NCI-H2227 (cell line): Measurements from ENCODE around the gene RALB.

Experiments used
- DNase-seq: peaks from one replicate; lab custom pipeline; 2025; ENCODE audit not compliant: unreplicated experiment; lab: John Stamatoyannopoulos, UW

RALB gene

DNA sequence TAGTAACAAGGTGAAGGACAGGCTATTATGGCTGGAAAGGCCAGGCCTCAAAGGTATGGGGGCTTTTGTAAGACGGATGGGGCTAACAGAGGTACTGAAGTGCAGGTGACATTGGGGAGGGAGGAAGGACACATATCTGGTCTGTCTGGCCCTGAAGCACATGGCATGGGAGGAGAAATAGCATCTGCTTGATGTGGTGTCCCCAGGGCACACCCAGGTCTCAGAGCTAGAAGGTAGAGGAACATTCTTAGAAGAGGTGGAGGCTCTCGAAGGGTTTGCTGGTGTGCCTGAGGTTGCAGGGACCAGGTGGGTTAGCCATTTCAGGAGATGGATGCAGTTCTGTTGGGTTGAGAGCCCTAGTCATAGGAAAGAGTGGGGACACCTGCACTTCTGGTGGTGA is 9.5 kb downstream of the RALB start:
- no peak for DNase-seq

DNA sequence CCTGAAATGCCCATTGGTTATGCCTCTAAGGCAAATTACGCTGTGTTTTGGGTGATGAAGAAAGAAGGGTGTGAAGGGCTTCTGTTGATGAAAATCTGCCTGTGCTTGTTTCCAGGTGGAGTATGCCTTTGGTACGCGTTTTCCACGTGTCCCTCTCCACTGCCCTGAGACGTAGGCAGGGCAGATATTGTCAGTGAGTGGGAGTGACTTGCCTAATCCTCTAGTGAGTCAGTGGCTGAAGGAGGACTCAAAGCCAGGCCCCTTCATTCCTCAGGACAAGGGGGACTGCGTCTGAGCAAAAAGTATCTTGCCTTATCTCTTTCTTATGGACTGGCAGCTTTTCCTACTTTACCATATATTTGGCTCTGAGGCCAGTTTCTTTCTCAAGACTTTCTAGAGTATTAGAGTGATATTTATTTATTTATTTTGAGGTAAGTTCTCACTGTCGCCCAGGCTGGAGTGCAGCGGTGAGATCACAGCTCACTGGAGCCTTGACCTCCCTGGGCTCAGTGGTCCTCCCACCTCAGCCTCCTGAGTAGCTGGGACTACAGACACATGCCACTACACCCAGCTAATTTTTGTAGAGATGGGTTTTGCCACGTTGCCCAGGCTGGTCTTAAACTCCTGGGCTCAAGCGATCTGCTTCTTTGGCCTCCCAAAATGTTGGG is 10.2 kb downstream of the RALB start:
- no peak for DNase-seq

DNA sequence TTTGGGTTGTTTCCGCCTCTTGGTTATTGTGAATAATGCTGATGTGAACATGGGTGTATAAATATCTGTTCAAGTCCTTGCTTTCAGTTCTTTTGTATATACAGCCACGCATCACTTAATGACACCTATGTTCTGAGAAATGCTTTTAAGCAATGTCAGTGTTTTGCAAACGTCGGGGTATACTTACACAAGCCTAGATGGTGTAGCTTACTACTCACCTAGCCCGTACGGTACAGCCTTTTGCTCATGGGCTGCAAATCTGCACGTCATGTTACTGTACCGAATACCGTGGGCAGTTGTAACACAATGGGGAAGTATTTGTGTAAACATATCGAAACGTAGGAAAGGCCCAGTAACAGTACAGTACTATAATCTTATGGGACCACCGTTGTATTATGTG is 12.4 kb downstream of the RALB start:
- no peak for DNase-seq

DNA sequence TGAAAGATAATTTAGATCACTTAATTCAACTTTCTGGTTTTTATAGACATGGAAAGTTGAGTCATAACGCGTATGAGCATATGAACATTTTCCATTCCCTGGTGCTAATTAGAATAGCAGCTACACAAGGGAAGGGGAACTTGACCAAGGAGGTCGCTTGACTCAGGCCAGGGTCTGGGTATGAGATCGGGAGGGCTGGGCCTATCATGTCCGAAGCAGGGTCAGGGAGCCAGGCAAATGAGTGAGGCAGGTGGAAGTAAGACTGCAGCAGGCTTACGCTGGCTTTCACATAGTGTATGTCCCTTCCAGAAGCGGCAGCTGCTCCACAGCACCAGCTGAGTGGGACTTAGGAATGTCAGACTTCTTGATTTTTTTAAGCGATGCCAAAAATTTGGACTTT is 14.7 kb downstream of the RALB start:
- DNase-seq = no peak

DNA sequence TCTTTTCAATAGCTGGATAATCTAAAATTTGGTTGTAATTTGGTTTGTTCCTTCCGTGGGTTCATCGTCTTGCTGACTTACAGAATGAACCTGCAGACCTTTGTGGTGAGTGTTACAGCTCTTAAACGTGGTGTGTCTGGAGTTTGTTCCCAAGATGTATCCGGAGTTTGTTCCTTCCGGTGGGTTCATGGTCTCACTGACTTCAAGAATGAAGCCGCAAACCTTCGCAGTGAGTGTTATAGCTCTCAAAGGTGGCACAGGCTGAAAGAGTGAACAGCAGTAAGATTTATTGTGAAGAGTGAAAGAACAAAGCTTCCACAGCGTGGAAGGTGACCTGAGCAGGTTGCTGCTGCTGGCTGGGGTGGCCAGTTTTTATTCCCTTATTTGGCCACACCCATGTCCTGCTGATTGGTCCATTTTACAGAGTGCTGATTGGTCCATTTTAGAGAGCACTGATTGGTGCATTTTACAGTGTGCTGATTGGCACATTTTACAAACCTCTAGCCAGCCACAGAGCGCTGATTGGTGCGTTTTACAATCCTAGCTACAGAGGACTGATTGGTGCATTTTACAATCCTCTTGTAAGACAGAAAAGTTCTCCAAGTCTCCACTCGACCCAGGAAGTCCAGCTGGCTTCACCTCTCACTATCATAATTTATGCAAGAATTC is 16.6 kb downstream of the RALB start:
- DNase-seq = no peak

DNA sequence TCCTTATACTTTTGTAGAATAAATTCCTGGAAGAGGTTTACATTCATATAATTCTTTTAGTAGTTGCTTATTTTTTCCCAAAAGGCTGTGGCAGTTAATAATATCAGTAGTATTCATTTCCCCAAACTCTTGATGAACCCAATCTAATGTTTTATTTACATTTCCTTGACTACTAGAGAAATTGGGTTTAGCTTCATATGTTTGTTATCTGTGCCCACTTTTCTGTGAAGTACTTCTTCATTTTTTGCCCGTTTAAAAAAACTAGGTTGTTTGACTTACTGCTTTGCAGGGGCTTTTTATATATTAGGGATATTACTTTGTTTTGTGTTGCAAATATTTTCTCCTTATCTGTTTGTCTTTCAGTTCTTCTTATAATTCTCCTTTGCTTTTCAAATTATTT is 17.2 kb downstream of the RALB start:
- no peak for DNase-seq

DNA sequence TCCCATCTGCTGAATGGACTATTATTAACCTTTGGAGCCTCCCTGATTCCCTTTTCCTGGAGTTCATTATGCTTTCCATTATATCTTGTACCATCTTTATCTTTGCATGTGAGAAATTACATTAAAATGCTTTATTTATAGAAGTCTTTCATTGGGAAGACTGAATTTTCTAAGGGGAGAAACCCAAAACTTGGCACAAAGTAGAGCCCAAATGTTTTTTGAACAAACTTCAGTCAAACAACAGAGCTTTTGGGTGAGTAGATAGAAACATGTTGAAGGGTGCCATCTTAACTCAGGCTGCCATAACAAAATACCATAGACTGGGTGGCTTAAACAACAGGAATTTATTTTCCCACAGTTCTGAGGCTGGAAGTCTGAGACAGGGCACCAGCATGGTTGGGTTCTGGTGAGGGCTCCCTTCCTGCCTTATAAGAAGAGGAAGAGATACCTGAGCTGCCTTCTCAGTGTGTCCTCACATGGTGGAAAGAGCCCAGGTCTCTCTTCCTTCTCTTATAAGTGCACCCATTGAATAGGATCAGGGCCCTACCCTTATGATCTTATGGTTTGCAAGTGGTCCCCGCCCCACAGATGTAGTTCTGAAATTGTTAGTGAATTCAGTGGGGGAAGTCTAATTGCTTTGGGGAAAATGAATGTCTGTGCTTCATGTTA is 19.2 kb downstream of the RALB start:
- DNase-seq = no peak

DNA sequence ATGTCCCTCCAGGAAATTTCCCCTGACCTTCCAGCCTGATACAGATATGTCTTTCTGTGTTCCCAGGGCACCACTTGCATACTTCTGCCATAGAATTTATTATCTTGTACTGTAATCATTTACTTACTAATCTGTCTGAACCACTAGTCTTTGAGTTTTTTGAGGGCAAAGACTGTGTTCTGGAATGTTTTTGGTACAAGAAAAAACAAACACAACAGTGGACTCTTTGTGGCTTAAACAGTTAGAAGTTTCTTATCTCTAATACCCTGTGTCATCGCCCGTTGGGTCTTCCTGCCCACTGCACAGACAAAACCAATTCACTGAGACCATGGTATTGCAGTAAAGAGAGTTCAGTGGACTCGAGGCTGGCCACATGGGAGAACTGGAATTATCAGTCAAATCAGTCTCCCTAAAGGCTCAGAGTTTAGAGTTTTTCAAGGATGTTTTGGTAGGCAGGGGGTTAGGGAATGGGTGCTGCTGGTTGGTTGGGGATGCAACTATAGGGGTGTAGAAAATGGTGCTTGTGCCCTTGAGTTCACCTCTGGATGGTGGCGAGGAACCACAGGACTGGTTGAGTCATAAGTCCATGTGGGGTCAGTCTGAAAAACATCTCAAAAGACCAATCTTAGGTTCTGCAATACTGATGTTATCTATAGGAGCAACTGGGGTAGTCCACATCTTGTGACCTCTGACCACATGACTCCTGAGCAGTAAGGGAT is 20.3 kb downstream of the RALB start:
- DNase-seq = no peak

DNA sequence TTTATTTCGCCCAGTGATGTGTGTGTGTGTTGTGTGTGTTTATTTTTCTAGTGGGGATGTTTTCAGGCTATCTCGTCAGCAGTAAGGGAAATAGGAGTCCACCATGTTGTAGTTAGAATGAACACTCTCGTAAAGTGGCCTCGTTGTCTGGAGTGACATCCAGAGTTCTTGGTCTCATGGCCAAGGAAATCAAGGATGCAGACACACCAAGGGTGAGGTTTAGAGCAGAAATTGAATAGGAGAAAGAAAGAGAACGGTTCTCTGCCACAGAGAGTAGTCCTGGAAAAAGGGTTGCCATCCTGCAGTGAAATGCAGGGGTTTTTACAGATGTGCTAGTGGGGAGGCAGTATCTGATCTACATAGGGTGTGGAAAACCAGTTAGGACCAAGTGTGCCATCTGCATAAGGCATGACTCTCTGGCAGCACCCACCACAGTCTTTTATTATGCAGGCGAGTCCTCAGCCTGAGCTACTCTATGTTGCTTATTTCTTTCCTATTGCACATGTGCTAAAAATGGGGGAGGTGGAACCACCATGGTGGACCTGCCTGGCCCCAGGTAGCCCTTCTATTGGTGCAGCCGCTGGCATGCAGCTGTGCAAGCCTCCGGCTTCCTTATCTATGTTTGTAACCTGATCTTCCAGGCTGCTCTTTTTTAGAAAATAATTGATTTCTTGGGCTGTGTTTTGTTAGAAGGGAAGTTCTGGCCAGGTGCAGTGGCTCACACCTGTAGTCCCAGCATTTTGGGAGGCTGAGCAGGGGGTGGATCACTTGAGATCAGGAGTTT is 23.2 kb downstream of the RALB start:
- DNase-seq = no peak

DNA sequence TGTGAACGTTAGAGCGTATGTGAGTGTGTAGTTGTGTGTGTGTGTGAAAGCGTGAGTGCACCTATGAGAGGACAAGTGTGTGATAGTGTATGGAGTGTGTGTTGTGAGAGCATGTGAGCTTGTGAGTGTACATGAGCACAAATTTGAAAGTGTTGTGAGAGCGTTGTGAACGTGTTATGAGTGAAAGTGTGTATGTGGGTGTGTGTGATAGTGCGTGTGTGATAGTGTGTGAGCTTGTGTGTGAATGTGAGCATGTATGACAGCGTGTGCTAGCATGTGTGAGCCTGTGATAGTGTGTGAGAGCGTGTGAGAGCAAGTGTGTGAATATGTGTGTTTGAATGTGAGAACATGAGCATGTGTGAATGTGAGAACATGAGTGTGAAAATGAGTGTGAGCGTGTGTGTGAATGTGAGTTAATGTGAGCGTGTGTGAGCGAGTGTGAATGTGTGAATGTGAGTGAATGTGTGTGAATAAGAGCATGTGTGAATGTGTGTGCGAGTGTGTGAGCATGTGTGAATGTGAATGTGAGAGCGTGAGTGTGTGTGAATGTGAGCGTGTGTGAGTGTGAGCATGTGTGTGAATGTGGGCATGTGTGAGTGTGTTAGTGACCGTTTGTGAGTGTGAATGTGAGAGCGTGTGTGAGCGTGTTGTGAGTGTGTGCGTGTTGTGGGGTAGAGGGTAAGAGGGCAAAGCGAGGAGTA is 25.0 kb downstream of the RALB start:
- no peak for DNase-seq

DNA sequence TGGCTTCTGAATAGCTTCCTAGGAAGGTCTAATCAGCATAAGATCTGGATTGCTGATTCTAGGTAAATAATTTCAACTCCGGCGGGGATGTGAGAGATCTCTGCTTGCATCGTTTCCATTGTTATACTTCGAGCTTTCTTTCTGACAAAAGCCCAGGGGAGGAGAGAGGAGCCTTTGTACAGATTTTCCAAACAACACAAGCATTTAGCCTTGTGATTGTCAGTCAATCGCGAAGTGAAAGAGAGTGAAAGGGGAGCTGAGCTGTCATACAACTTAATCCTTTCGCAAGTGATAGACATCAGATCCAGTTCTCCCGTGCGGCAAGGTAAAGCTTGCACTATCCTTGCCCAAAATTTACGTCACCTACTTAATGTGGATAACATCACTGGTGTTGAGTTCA is 26.2 kb downstream of the RALB start:
- DNase-seq = no peak

DNA sequence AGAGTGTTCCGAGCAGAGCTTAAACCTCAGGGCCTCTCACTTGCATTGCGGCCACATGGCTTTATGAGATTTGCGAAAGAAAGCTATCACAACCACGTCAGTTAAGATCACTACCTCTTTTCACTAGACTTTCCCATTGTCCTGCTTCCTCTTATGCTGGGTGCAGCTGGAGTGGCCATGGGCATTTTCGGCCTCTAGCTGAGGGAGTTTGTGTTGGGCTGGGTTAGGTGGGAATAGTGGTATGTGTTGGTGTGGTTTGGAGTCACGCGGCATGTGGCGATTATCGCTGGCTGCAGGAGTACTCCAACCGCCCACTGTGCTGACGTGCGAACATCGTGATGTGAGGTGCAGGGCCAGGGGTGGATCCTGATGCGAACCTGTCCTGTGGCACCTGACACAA is 27.1 kb downstream of the RALB start:
- no peak for DNase-seq

DNA sequence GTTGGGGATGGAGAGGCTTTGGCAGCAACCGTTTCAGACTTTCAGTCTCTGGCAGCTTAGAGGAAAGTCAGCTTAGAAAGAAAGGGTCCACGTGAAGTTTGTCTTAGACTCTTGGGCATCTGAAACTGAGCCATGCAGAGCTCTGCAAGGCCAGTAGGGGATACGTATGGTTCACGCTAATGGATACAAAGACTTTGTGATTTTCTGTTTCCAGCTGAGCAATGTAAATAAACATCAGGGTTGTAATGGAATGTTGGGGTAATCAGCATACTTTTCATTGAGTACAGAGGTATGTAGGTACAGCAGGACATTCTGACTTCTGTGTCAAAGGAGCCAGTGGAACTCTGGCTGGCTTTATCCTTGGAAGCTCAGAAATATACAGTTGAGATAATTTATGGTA is 31.0 kb downstream of the RALB start:
- DNase-seq = no peak

DNA sequence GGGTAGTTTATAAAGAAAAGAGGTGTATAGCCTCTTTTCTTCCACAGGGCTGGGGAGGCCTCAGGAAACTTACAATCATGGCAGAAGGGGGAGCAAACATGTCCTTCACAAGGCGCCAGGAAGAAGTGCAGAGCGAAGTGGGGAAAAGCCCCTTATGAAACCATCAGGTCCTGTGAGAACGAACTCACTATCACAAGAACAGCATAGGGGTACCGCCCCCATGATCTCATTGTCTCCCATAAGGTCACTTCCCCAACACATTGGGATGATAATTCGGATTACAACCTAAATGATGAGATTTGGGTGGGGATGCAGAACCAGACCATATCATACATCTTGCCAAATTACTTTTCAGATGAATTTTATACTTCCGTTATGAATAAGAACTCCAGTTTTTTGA is 32.4 kb downstream of the RALB start:
- DNase-seq = no peak

DNA sequence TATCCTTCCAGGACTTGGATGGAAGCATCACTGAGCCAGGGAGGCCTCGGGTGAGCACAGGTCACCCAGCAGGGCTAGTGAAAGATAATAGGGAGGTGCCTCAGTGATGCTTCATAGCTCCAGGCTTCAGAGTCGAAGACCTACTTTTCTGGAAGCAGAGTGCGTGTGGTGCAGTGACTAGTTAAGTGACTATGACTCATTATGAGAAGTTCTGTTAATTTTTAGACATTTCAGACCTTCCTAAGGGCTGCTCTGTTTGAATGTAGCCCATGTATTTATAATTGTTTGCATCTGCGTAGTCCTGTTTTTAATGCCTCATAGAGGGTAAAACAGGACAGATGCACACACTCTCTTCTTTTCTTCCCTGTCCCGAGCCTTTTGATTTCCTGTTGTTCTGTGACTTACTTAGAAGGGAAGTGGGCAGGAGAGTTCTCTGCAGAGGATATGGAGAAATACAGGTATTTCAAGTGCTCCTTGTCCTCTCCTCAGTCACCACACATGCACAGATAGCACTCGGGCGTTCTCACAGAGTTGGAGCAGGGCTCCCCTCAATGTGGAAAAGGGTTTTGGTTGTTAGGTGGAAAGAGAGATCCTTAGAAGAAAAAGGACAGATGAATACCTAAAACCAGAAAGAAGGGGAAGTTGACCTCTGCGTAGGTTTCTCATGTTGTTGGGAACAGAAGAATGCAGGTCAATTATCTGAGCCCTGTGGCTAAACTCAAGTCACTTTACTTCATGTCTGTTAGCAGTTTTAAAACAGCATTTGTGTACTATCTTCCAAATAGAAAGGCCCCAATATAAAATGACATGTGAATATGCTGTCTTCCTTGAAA is 34.7 kb downstream of the RALB start:
- no peak for DNase-seq

DNA sequence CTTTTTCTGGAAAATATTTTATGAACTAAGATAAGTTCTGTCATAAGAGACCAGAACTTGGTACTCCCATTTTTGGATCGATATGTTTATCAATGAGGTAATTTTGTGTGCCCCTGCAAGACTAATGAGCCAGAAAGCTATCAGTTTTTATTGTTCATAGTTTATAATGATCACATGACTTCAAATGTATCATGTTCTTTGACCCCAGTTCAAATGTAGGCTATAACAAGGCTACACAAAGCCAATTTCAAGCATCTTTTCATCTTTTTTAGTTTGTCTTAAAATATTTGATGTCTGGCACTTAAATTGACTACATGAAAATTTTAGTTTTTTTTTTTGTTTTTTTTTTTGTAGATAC is 35.3 kb downstream of the RALB start:
- DNase-seq = no peak

DNA sequence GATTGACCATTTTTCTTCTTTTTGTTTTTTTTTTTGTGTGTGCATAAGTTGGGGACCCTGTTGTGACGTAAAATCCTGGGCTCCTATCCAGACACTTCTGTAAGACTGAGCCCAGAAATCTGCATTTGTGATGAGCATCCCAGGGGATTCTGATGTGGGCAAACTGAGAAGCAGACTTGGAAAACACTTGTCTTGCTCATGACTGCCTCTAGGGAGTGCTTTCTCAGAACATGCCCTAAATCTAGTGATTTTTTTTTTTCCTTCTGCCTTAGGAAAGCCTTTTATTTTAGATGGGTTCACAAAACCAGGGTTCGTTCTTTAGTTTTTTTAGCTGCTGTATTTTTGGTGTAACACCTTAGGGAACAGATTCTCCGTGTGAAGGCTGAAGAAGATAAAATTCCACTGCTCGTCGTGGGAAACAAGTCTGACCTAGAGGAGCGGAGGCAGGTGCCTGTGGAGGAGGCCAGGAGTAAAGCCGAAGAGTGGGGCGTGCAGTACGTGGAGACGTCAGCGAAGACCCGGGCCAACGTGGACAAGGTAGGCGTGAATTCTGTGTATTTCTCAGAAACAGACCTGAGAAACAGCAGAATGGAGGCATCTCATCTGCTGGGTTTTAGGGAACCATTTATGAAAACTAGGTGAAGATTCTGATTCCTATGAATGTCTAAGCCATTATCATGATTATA is 36.7 kb downstream of the RALB start:
- DNase-seq = no peak

DNA sequence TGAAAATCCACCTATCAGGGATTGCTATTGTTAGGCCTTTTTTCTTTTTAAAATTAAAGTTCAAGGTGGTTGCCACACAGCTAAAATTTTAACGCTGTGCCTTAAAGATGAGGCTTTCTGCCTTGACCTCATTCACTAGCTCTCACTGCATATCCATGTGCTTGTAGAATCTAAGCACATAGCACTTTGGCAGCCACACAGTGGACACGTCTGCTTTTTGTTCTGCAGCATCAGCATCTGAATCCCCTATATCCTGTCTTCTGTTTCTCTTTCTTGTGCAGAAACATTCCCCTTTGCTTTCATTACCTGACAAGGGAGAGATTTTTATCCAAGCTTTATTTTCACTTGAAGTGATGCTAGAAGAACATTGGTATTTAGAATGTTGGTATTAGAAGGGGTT is 38.1 kb downstream of the RALB start:
- no peak for DNase-seq
